Smooth muscle cell of the brain vasculature (primary cell): Measurements from ENCODE around the gene AHNAK.
"Not testable (repeated sequence)": the region's sequence is repeated elsewhere in the genome, so short reads cannot be mapped to it uniquely, and the experiment has no call there.

Experiments used
- DNase-seq: peaks from one replicate; pipeline ENCODE4 v3.0.0-alpha.2; 2012; ENCODE audit warnings: low read depth, low spot score

The AHNAK gene

DNA sequence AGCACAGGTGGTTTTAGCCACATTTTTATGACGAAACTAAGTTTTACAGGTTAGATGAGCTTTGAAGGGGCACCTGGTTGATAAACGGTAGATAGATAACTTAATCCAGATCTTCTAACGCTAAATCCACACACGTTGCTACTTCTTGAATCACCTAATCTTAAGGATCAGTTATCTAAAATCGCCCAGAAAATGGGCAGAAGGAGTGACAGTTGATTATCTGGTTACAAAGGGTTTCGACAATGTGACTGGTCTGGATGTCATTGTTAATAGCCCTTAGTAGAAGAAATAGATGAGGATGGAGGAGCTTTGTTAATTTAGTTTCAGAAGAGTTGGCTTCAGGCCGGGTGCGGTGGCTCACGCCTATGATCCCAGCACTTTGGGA lies 84.1 kb downstream of the AHNAK start:
- no peak for DNase-seq

DNA sequence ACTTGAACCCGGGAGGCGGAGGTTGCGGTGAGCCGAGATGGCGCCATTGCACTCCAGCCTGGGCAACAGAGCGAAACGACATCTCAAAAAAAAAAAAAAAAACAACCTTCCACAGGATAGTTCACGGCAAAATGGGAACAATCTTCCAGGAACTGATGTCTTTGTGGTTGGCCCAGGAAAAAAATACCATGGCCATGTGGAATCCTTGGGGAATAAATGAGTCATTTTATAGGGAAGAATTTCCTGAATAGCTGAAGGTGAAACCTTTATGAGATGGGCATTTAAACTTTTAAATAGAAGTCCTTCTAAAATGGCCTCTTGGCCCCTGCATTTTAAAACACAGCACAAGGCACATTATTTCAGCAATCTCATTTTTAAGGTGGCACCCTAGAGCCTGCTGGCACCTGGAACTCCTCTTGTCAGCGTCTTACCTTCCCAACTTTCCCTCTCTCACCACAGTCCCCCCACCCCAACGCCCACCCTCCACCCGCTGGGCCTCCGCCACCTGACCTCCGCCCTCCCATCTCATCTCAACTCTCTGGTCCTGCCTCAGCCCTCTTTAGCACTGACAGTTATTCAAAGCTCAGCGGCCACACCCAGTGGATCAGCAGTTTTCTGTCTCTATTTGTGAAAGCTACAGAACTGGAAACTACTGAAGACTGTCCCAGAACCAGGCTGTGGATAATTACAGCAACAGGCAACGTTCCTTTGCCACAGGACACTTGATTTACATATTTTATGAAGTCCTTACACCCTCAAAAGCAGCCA lies 84.7 kb downstream of the AHNAK start:
- DNase-seq = no peak

DNA sequence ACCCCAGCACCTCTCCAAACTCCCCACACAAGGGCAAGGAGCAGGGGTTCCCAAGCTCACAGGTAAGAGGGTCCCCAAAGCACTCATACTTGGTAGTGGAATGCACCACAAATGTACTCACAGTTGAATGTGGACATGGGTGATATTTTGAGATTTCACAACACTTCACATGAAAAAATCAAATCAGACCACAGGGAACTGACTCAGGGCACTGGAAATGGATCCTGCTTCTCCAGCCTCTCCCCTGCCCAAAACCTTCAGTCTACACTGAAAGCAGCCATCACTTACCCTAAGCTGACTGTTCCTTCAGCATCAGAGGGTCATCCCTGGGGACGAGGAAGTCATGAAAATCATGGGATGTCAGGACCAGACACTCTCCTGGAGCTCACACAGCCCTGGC lies 87.5 kb downstream of the AHNAK start:
- no peak for DNase-seq

DNA sequence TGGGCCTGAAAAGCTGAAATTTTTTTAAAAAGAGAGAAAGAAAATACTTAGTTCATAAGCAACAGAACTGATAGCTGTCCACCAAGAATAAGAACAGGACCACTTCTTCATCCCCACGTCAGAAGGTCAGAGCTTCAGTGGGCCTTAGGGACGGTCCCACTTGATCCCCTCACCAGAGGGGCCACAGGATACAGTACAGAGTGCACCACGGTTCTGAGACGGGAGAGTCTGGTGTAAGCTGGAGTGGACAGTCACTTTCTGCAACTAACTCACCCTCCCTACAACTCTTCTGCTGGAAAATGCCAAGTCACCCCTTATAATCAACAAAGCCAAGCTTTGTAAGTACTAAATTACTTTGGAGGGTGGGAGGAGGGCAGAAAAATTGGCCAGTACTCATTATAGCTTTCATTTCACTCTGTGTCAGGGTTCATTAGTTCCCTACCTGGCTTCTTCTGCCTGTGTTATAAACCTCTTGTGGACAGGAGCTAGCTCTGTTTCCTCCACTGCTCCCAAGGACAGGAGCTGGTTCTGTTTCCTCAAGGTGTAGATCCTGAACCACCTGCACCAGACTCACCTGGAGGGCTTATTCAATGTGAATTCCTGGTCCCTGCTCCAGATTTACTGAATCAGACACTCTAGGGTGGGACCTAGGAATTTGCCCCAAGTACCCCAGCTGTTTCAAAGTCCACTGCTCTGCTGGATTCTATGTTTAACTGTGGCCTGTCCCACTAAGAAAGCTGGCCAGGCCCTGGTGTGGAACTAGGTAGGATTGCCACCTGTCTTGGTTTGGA lies 88.2 kb downstream of the AHNAK start:
- DNase-seq = no peak

DNA sequence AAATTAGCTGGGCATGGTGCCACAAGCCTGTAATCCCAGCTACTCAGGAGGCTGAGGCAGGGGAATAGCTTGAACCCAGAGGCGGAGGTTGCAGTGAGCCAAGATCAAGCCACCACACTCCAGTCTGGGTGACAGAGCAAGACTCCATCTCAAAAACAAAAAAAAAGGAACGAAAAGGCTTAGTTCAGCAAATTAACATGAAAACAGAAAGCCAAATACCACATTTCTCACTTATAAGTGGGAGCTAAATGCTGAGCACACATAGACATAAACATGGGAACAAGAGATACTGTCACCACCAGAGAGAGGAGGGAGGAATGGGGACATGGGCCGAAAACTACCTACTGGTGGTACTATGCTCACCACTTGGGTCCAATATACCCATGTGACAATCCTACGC lies 89.1 kb downstream of the AHNAK start:
- no peak for DNase-seq

DNA sequence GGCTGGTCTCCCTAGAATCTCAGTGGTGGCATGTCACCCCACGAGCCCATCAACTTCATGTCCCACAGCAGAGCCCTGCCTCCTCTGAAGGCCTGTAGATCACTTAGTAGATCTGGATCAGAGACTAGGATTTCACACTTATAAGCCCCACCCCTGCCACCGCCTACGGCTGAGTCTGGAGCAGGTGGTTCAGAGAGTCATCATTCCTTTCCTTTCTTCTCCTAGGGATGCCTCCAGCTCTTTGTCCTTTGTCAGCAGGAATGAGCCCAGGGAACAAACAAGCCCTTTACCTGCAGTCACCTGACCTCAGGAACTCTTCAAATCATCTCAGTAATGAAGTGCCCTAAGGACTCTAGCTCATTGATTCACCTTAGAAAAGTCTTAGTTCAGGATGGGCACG lies 90.0 kb downstream of the AHNAK start:
- DNase-seq = no peak

DNA sequence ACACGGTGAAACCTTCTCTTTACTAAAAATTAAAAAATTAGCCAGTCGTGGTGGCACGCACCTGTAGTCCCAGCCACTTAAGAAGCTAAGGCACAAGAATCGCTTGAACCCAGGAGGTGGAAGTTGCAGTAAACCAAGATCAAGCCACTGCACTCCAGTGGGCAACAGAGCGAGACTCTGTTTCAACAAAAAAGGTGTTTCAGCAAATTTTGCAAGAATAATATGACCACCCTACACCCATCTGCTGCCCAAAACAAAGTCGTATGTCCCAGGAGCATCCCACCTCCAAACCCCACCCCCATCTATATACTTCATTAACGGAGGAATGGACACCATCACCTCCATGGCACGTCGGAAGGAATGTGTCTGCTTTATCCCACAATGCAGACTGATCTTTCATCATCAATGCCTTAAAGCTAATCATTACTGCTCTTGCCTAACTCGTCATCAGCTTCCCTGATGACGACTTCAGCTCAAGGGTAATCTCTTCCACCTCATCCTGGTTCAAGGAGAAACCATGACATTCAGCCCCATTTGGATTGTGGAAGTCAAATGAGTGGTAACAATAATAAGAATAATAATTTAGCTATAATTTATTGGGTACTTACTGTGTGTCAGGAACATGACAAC lies 93.7 kb downstream of the AHNAK start:
- no peak for DNase-seq

DNA sequence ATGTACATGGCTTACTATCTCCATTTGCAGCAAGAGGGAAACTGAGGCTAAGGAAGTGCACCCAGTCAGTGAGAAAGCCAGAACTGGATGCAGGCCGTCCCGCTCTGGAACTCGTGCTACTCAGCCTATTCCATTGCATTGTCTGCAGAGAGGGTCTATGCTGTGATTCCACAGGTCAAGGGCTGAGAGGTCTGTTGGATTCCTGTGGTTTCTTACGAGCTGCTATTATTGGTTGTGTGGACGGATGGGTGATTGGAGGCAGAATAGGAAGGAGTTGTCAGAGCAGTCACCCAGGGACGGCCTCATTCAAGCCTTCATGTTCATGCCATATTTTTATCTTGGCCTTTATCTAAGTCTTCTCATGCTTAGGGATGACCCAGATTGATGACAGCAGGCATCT lies 94.3 kb downstream of the AHNAK start:
- DNase-seq = no peak

DNA sequence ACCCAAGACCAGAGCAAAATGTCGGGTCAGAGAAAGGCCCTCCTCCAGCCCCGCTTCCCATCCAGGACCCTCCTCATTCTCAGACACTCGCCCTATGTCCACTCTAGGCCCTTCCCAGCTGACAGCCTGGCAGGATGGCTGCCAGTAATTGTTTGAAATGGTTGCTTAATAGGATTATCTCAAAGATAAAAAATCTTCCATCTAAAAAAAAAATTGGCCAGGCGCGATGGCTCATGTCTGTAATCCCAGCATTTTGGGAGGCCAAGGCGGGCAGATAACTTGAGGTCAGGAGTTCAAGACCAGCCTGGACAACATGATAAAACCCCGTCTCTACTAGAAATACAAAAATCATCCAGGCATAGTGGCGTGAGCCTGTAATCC lies 95.4 kb downstream of the AHNAK start:
- no peak for DNase-seq

DNA sequence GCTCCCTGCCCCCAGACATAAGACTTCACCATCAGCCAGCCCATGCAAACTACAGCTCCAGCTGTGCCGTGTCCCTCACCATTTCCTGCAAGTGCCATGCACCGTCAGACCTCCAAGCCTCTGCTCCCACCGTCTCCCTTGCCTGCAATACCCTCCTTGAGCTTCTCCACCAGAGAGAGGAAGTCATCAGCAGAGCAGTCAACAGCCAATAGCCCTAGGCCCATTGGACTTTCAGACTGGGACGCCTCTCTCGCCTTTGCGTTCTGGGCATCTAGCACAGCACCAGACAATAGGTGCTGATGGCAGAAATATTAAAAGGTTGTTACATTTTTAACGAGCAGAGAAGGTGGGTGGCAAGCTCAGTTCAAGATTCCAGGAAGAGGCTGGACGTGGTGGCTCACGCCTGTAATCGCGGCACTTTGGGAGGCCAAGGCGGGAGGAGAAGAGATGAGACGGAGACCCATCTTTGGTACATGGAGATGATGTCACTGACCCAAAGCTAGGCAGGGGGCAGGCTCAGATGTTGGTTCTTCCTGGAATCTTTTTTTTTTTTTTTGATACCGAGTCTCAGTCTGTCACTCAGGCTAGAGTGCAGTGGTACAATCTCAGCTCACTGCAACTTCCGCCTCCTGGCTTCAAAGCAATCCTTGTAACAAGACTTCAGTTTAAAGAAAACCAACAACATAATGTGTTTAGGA lies 95.9 kb downstream of the AHNAK start:
- DNase-seq = no peak

DNA sequence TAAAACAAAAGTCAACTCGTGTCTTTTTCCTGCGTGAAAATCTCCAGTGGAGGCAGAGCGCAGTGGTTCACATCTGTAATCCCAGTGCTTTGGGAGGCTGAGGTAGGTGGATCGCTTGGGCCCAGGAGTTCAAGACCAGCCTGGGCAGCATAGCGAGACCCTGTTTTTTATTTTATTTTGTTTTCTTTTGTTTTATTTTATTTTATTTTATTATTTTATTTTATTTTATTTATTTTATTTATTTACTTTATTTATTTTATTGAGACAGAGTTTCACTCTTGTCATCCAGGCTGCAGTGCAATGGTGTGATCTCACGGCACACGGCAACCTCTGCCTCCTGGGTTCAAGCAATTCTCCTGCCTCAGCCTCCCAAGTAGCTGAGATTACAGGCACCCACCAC lies 96.7 kb downstream of the AHNAK start:
- not testable (repeated sequence) for DNase-seq

DNA sequence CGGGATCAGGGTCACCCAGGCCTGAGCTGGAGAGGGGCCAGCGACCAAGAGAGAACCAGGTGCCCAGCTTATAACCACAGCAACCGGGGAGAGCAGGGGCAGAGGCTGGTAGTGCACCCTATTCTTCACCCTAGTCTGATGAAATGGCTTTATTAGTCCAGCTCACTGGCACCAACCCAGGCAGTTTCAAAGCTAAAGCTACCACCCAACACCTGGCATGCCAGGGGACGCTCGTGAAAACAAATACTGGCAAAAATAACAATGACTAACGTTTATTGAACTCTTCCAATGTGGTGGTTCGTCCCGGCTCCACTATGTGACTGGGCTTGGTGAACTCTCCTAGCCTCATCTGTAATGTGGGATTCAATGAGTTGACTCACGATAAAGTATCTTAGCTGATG lies 97.2 kb downstream of the AHNAK start:
- no peak for DNase-seq

DNA sequence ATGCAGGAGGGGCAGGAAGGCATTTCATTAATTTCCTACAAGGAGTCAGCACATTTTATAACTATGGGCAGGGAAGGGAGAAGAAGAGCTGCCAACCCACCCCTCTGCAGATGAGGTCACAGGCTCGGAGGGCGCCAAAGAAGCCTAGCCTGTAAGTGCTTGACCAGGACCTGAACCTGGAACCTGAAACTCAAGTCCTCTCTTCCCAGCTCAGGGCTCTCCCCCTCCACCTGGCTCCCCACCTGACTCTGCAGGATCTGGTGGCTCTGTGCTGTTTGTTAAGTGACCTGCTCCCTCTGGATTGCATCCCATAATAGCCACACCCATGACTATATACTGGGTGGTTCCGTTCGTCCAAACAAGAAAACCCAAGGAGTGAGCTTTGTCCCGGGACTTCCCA lies 100.5 kb downstream of the AHNAK start:
- DNase-seq = no peak

DNA sequence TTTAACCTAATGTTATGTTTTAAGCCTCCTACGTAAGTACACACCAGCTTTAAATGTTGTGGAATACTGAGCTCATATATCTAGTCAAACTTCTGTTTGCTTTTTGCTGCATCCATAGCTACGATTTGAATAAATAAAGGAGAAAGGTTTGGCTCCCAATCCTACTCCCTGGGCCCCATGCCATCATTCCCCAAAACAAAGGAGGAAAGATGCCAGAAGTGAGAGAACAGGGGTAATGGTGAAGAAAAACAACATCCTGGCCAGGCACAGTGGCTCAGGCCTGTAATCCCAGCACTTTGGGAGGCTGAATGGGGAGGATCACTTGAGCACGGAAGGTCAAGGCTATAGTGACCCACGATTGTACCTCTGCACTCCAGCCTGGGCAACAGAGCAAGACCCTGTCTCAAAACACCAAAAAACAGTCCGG lies 101.3 kb downstream of the AHNAK start:
- DNase-seq = no peak

DNA sequence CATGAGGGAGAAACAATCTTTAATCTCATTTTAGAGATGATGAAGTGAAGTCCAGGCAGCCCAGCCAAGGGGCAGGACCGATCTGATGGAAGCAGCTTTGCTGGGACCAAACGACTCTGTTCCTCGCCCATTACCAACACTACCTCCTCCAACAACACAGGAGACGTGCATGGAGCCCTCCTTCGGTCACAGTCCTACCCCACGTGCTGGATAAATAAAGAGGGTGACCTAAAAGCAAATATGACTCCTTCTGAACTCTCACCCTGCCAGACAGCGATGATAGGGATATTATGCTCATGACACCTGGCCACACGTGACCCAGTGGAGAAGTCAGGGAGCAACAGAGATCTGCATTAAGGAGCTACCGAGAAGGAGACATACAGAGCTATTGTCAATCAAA lies 101.8 kb downstream of the AHNAK start:
- no peak for DNase-seq

DNA sequence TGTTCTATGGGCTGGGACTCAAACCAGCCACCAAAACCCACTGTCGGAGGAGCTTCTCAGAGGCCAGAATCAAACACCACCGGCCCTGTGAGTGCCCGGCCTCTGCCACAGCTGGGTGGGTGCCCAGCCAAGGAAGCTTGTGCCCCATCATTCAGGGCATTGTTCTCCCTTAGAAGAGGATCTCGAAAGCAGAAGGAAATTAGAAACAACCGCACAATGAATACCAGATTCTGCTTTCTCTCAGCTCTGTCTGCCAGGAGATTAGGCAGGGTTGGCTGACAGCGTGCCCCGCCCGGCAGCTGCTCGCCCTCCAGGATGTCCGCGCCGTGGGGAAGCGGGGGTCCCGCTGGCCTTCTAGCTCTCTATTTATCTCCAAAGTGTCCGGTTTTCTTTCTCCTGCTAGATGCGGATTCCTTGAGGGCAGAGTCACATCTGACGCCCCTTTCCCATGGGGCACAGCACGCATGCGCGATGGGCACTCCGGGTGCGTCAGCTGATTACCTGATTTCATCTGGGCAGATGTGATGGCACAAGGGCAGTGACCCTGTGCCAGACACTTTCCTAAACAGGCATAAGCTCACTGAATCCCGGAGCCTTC lies 102.3 kb downstream of the AHNAK start:
- peak; percentile 82 for DNase-seq

DNA sequence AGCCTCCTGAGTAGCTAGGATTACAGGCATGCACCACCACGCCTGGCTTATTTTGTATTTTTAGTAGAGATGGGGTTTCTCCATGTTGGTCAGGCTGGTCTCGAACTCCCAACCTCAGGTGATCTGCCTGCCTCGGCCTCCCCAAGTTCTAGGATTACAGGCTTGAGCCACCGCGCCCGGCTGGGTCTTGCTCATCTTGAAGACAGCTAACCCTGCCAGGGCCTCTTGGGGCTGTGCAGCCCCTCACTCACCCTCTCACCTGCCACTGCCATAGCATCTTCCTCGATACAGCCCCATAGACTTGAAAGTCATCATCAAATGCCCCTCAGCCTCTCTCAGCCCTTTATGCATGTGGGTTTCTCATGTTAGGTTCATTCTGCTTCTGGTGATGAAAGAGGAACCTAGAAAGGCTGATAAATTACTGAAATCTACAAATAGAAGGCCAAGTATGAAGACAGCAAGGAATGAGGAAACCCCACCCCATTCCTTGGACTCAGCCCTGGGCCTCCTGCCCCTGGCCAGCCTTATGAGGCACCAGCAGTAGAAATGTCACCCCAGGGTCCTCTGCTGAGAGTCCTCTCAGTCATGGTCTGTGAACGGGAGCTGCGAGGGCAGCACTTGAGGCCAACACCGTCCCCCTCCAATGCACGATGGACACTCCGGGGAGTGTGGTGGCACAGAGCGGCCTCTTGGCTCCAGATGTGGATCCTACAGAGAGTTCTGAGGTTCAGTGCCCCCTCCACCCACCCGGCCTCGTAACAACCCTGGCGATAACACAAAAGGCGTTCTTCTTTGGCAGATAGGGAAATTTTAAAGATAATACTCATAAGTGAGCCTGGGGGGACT lies 103.0 kb downstream of the AHNAK start:
- no peak for DNase-seq

DNA sequence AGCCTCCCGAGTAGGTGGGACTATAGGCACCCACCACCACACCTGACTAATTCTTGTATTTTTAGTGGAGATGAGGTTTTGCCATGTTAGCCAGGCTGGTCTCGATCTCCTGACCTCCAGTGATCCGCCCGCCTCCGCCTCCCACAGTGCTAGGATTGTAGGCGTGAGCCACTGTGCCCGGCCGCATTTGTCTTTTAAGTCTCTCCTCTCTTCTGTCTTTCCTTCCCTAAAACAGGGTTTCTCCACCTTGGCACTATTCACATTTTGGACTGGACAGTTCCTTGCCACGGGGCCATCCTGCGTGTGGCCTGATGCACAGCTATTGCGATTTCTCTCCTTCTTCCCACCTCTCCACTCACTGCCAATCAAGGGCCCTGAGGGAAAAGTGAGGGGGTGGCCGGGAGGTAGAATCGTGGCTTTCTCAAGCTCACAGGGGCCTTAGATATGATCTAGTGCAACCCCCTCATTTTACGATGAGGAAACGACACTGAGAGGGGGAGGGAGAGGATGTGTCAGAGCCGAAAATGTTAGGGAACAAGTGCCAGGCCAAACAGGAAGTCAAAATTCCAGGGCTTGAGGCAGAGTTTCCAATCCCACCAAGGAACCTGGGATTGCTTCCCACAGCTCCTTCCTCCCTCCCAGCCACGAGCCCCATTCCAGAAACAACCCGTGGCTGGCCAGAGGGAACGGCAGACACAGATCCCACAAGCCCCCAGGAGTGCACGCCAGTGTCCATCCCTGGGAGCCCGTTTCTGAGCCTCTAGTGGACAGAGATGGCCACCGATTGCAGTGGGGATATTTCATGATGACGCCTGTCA lies 106.6 kb downstream of the AHNAK start:
- no peak for DNase-seq

DNA sequence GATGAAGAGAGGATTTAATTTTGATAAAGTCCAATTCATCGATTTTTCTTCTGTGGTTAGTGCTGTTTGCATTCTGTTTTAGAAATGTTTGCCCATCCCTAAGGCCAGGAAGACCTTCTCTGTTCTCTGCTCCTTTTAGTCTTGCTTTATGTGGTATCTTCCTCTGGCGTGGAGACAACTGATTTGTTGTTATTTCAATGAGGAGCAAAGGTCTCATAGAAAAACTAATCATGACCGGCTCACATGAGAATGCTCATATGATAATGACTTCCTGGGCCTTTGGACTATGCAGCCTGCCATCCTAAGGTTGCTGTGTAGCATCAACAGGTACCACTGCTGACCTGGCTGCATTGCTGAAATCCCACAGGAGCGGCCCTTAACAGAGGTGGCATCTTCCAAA lies 108.0 kb downstream of the AHNAK start:
- no peak for DNase-seq

DNA sequence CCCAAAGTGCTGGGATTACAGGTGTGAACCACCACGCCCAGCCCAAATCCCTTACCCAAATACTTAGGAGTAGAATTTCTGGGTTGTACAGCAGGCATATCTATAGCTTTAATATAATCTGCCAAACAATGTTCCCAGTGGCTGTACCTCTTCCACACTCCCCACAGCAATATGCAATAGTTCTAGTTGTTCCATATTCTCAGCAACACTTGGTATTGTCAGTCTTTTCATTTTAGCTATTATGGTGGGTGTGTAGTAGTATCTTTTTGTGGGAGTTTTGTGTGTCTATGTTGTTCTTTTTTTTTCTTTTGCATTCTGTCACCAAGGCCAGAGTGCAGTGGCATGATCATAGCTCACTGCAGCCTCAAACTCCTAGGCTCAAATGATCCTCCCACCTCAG lies 109.0 kb downstream of the AHNAK start:
- DNase-seq = no peak
